ENCODE measurements around the gene PRCD. TPM values are rescaled to one million over a fixed set of nuclear protein-coding genes. Genes with fewer than 3 reads are reported as not detected.
A peak's percentile ranks its signal among the peaks of the same experiment; 100 is the strongest.

The PRCD gene
- total RNA-seq, 2 experiments from 2014 or later = not detected

GRCh38 chr17:76501018-76501826 is 38.6 kb upstream of the PRCD start, which contains the start of gene RHBDF2:
Gene RHBDF2, minus strand, starts transcription at chr17:76501423. Its CDS starts 19,899 bp downstream, at chr17:76481524.
- Histone ChIP-seq H3K9me3 (ENCODE audit: control insufficient read depth in 1 of 2, insufficient read depth in 1 of 2, low read length in 2 of 2) (no peaks in the 10 kb centered on the region), H3K4me3 (ENCODE audit: low read length) (peak within 1 kb of the TSS; percentile 74), H3K36me3 (ENCODE audit: insufficient read depth, low read length) (no peaks in the 10 kb centered on the region), H3K4me1 (ENCODE audit: insufficient read depth, low read length) (peaks cover 60% of the 10 kb centered on the region), H3K27me3 (ENCODE audit: control insufficient read depth in 1 of 2, insufficient read depth in 2 of 2, low read length in 2 of 2) (no peaks in the 10 kb centered on the region), H3K27ac (ENCODE audit: low read depth in 1 of 2, low read length in 2 of 2) (peak within 1 kb of the TSS; percentile 46 to 61)
- intact Hi-C loops (cut with DNase I, micrococcal nuclease) = loop anchor here (2.0 to 10.0 kb wide), 3 partner anchors 48 to 399 kb away; partner anchors contain the start of genes EXOC7 (in 1 of the 2), QRICH2 (in 1 of the 2) and UBE2O (in 1 of the 2)
- Mint-ChIP-seq H3K27ac (peak within 1 kb of the TSS; percentile 94), H3K4me1 (ENCODE audit: low read depth) (peaks cover 36% of the 10 kb centered on the region), H3K36me3 (ENCODE audit: low read depth) (no peaks in the 10 kb centered on the region), H3K9me3 (no peaks in the 10 kb centered on the region), H3K4me3 (peak within 1 kb of the TSS; percentile 87), H3K27me3 (no peaks in the 10 kb centered on the region)
- TF ChIP-seq, protein P1, sequence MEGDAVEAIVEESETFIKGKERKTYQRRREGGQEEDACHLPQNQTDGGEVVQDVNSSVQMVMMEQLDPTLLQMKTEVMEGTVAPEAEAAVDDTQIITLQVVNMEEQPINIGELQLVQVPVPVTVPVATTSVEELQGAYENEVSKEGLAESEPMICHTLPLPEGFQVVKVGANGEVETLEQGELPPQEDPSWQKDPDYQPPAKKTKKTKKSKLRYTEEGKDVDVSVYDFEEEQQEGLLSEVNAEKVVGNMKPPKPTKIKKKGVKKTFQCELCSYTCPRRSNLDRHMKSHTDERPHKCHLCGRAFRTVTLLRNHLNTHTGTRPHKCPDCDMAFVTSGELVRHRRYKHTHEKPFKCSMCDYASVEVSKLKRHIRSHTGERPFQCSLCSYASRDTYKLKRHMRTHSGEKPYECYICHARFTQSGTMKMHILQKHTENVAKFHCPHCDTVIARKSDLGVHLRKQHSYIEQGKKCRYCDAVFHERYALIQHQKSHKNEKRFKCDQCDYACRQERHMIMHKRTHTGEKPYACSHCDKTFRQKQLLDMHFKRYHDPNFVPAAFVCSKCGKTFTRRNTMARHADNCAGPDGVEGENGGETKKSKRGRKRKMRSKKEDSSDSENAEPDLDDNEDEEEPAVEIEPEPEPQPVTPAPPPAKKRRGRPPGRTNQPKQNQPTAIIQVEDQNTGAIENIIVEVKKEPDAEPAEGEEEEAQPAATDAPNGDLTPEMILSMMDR (IDR thresholded peaks at IDR 0.05) = no peak
- ChIA-PET CTCF (interaction anchor here (0.6 to 1.6 kb wide), 3 partner anchors 22 to 123 kb away, joined by 3 to 4 read pairs (median 4); no protein-coding TSS in a partner anchor), POLR2A (interaction anchor here (0.6 to 2.1 kb wide), 12 partner anchors 8 to 143 kb away, joined by 3 to 12 read pairs (median 4); partner anchors contain the start of genes AANAT, SPHK1 and UBE2O)
- DNase-seq (peak; percentile 91 to 99 (median 97)), ATAC-seq (ENCODE audit: poor library complexity) (peak; percentile 96)

GRCh38 chr17:76501827-76502307 is 38.0 kb upstream of the PRCD start:
- CTCF ChIA-PET = interaction anchor here (0.6 to 1.6 kb wide), 3 partner anchors 21 to 122 kb away, joined by 3 to 4 read pairs (median 4); no protein-coding TSS in a partner anchor
- TF ChIP-seq, protein P1 (IDR thresholded peaks at IDR 0.05) = no peak
- intact Hi-C loops (cut with DNase I, micrococcal nuclease) = loop anchor here (2.0 to 10.0 kb wide), 3 partner anchors 49 to 400 kb away; partner anchors contain the start of genes EXOC7 (in 1 of the 2), QRICH2 (in 1 of the 2) and UBE2O (in 1 of the 2)

More at GRCh38 chr17:76501827-76502307, 38.0 kb upstream of the PRCD start:
- Histone ChIP-seq H3K4me1 (ENCODE audit: insufficient read depth, low read length) (peaks cover 63% of the 10 kb centered on the region), H3K27ac (ENCODE audit: low read depth in 1 of 2, low read length in 2 of 2) (peak overlapping the region; percentile 44 to 61), H3K36me3 (ENCODE audit: insufficient read depth, low read length) (no peaks in the 10 kb centered on the region), H3K4me3 (ENCODE audit: low read length) (peak overlapping the region; percentile 17), H3K27me3 (ENCODE audit: control insufficient read depth in 1 of 2, insufficient read depth in 2 of 2, low read length in 2 of 2) (no peaks in the 10 kb centered on the region), H3K9me3 (ENCODE audit: control insufficient read depth in 1 of 2, insufficient read depth in 1 of 2, low read length in 2 of 2) (no peaks in the 10 kb centered on the region)
- ATAC-seq (ENCODE audit: poor library complexity) (no peak), DNase-seq (no peak)
- POLR2A ChIA-PET = interaction anchor here (0.7 to 2.1 kb wide), 11 partner anchors 8 to 118 kb away, joined by 3 to 12 read pairs (median 4); partner anchors contain the start of genes AANAT and SPHK1
- H3K4me1 Mint-ChIP-seq (ENCODE audit: low read depth) = peaks cover 42% of the 10 kb centered on the region
- peak overlapping the region; percentile 87 for H3K4me3 Mint-ChIP-seq
- H3K36me3 Mint-ChIP-seq (ENCODE audit: low read depth) = no peaks in the 10 kb centered on the region
- H3K27me3 Mint-ChIP-seq = no peaks in the 10 kb centered on the region
- no peaks in the 10 kb centered on the region for H3K9me3 Mint-ChIP-seq
- peak overlapping the region; percentile 94 for H3K27ac Mint-ChIP-seq

Data from CD4-positive, alpha-beta T cell (primary cell).